CD14-positive monocyte (primary cell): Measurements from ENCODE around the gene RSKR. TPM values are rescaled to one million over a fixed set of nuclear protein-coding genes. Genes with fewer than 3 reads are reported as not detected.

Source experiments
- DNase-seq, 3 donors: peaks; one replicate each; pipeline ENCODE4 v3.0.0-alpha.2; 2011 to 2022
- H2AFZ ChIP-seq: 2 replicates; pipeline ENCODE4 v1.6.0; 2012; ENCODE audit warnings: mild to moderate bottlenecking, low read depth, low read length, inconsistent platforms; ENCODE audit not compliant: insufficient read depth, poor library complexity, severe bottlenecking
- H3K27ac ChIP-seq, 2 donors: 1 replicate in 1 of 2; 2 replicates in 1 of 2; pipeline ENCODE4 v1.5.1; 2012 to 2013; ENCODE audit warnings: low read length in 2 of 2, control low read depth in 1 of 2, inconsistent platforms in 1 of 2, low read depth in 1 of 2, mild to moderate bottlenecking in 1 of 2
- H3K27me3 ChIP-seq, 2 donors: one replicate each; pipeline versions ENCODE4 v1.6.0 to v1.6.1; 2011 to 2013; ENCODE audit warnings: low read length in 2 of 2; ENCODE audit not compliant: control insufficient read depth in 2 of 2, insufficient read depth in 2 of 2
- H3K36me3 ChIP-seq, 2 donors: replicated peaks in 1 of 2; 1 replicate in 1 of 2; 2 replicates in 1 of 2; pipeline versions ENCODE4 v1.5.1 to v1.6.1; 2012 to 2013; ENCODE audit warnings: low read length in 2 of 2, control low read depth in 1 of 2, inconsistent platforms in 1 of 2, mild to moderate bottlenecking in 1 of 2; ENCODE audit not compliant: insufficient read depth in 2 of 2, control insufficient read depth in 1 of 2
- H3K4me1 ChIP-seq, 2 donors: 1 replicate in 1 of 2; 2 replicates in 1 of 2; pipeline versions ENCODE4 v1.5.1 to v1.6.1; 2012 to 2013; ENCODE audit warnings: low read length in 2 of 2, control low read depth in 1 of 2, inconsistent platforms in 1 of 2, mild to moderate bottlenecking in 1 of 2, moderate library complexity in 1 of 2; ENCODE audit not compliant: insufficient read depth in 2 of 2, control insufficient read depth in 1 of 2
- H3K4me2 ChIP-seq: replicated peaks from 2 replicates; pipeline ENCODE3; 2012; ENCODE audit warnings: low read length, moderate library complexity, mild to moderate bottlenecking; ENCODE audit not compliant: poor library complexity, severe bottlenecking; ENCODE audit errors: extremely low read depth
- H3K4me3 ChIP-seq, 3 experiments: fragments of 200-600 bp in 1 of 3; sonication (generic) in 1 of 3; replicated peaks in 1 of 3; 1 replicate in 2 of 3; 2 replicates in 1 of 3; pipeline ENCODE4 v1.5.1; 2011 to 2013; ENCODE audit warnings: low read length in 3 of 3, mild to moderate bottlenecking in 3 of 3, control low read depth in 2 of 3, low read depth in 2 of 3, inconsistent platforms in 1 of 3, moderate library complexity in 1 of 3
- H3K79me2 ChIP-seq: 2 replicates; pipeline ENCODE4 v1.6.0; 2012; ENCODE audit warnings: mild to moderate bottlenecking, control low read depth, inconsistent platforms, low read length, moderate library complexity; ENCODE audit not compliant: insufficient read depth
- H3K9ac ChIP-seq: 2 replicates; pipeline ENCODE4 v1.6.0; 2017; ENCODE audit warnings: low read length, mild to moderate bottlenecking; ENCODE audit not compliant: insufficient read depth, poor library complexity, severe bottlenecking
- H3K9me3 ChIP-seq, 2 donors: replicated peaks in 1 of 2; 1 replicate in 1 of 2; 2 replicates in 1 of 2; pipeline versions ENCODE4 v1.5.1 to v1.6.1; 2012 to 2013; ENCODE audit warnings: low read length in 2 of 2, control low read depth in 1 of 2; ENCODE audit not compliant: control insufficient read depth in 1 of 2, insufficient read depth in 1 of 2
- H4K20me1 ChIP-seq: 2 replicates; pipeline ENCODE4 v1.6.0; 2012; ENCODE audit warnings: mild to moderate bottlenecking, low read length, control low read depth, moderate library complexity; ENCODE audit not compliant: insufficient read depth
- H3K27ac Mint-ChIP-seq, 7 donors: one replicate each; pipeline ENCODE4 v1.8.0; 2020; ENCODE audit warnings: mild to moderate bottlenecking in 7 of 7, mixed read lengths in 7 of 7, moderate library complexity in 6 of 7, inconsistent platforms in 2 of 7
- H3K27me3 Mint-ChIP-seq, 3 donors: one replicate each; pipeline ENCODE4 v1.8.0; 2021 to 2022; ENCODE audit warnings: low read depth in 3 of 3, mild to moderate bottlenecking in 3 of 3, mixed read lengths in 3 of 3, moderate library complexity in 3 of 3, inconsistent platforms in 1 of 3
- H3K36me3 Mint-ChIP-seq, 2 donors: one replicate each; pipeline ENCODE4 v1.8.0; 2020; ENCODE audit warnings: mixed read lengths in 2 of 2, inconsistent platforms in 1 of 2, mild to moderate bottlenecking in 1 of 2
- H3K4me1 Mint-ChIP-seq: one replicate; pipeline ENCODE4 v1.8.0; 2020; ENCODE audit warnings: mild to moderate bottlenecking, mixed read lengths
- H3K4me3 Mint-ChIP-seq, 2 donors: one replicate each; pipeline ENCODE4 v1.8.0; 2020; ENCODE audit warnings: mild to moderate bottlenecking in 2 of 2, mixed read lengths in 2 of 2, moderate library complexity in 1 of 2
- H3K9me3 Mint-ChIP-seq, 7 donors: one replicate each; pipeline ENCODE4 v1.8.0; 2020 to 2022; ENCODE audit warnings: mixed read lengths in 7 of 7, mild to moderate bottlenecking in 6 of 7, moderate library complexity in 6 of 7, inconsistent platforms in 2 of 7
- WGBS: methylation state at CpG from one replicate; pipeline ENCODE4 v1.1.5; 2013; ENCODE audit warnings: missing lambda C conversion rate; ENCODE audit not compliant: insufficient coverage; 5-methylcytosine and 5-hydroxymethylcytosine counted together
- intact Hi-C, 2 donors: fragments of 100-400 bp; cut with micrococcal nuclease; formaldehyde crosslinking; loops; one replicate each; pipeline versions ENCODE4 v1.15.0 to v1.15.1; 2023
- polyA plus RNA-seq, 3 donors: library from polyadenylated mRNA; depleted of rRNA in 1 of 3; unstranded in 2 of 3; stranded (reverse) in 1 of 3; fragments of 300-500 nt in 2 of 3; fragments of >200 nt in 1 of 3; fragmentation: Illumina TruSeq in 2 of 3; gene quantifications; 1 replicate in 2 of 3; 2 replicates in 1 of 3; pipeline ENCODE4 v1.2.3, GENCODE V29; 2012 to 2021
- TF ChIP-seq, protein P1 (sequence below): fragments of 200-600 bp; IDR thresholded peaks from one replicate; pipeline ENCODE4 v1.8.0; 2022; ENCODE audit warnings: antibody characterized with exemption, mild to moderate bottlenecking

The RSKR gene
- polyA plus RNA-seq, 3 donors, result 33.2 TPM; not detected in 2

DNA sequence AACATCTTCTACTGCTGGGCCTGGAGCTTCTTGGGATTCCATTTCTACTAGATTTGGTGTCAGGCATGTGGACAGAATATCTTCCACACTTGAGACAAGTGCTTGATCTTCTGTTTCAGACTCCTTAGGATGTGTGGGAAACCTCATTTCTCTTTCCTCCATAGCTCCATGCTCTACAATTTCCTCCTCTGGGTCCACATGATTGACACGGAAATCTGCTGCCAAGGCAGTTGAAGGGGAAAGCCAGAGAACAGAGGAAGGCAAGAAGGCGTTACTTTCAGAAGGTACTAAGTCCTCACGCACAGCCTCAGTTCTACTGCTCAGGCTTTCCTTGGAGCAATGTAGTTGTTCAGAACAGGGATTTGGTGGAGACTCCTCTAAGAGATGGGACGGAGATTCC is 21.7 kb downstream of the RSKR start:
- H3K9ac ChIP-seq, result no peak overlapping the region
- intact Hi-C loops, result no loop called here
- Mint-ChIP-seq H3K36me3 (peaks cover 37 to 62% of the 10 kb centered on the region in 2 donors), H3K27me3 (no peaks in the 10 kb centered on the region), H3K27ac (peak overlapping the region in 3 of 7 donors; percentile 10 to 21 (median 19)), H3K4me1 (peaks cover 1% of the 10 kb centered on the region), H3K4me3 (no peak overlapping the region), H3K9me3 (no peaks in the 10 kb centered on the region)
- WGBS, result 92% methylated on average over 2 of the region's 4 CpGs
- no peak overlapping the region for H3K4me2 ChIP-seq
- H2AFZ ChIP-seq, result no peak overlapping the region
- H3K4me1 ChIP-seq, result peaks cover 0 to 1% of the 10 kb centered on the region in 2 donors
- no peaks in the 10 kb centered on the region for H4K20me1 ChIP-seq
- no peak overlapping the region for H3K27ac ChIP-seq
- TF ChIP-seq, protein P1, sequence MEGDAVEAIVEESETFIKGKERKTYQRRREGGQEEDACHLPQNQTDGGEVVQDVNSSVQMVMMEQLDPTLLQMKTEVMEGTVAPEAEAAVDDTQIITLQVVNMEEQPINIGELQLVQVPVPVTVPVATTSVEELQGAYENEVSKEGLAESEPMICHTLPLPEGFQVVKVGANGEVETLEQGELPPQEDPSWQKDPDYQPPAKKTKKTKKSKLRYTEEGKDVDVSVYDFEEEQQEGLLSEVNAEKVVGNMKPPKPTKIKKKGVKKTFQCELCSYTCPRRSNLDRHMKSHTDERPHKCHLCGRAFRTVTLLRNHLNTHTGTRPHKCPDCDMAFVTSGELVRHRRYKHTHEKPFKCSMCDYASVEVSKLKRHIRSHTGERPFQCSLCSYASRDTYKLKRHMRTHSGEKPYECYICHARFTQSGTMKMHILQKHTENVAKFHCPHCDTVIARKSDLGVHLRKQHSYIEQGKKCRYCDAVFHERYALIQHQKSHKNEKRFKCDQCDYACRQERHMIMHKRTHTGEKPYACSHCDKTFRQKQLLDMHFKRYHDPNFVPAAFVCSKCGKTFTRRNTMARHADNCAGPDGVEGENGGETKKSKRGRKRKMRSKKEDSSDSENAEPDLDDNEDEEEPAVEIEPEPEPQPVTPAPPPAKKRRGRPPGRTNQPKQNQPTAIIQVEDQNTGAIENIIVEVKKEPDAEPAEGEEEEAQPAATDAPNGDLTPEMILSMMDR, result no peak
- no peak overlapping the region for H3K4me3 ChIP-seq
- no peaks in the 10 kb centered on the region for H3K27me3 ChIP-seq
- peaks cover 40 to 56% of the 10 kb centered on the region in 2 donors for H3K36me3 ChIP-seq
- DNase-seq, result no peak
- peaks cover 72% of the 10 kb centered on the region for H3K79me2 ChIP-seq
- H3K9me3 ChIP-seq, result no peaks in the 10 kb centered on the region

- no peaks in the 10 kb centered on the region for H3K4me1 ChIP-seq
- H3K27ac Mint-ChIP-seq, result peak overlapping the region in 2 of 7 donors; percentile 12 to 62
- no peak for DNase-seq
- intact Hi-C loops, result no loop called here
- no peak overlapping the region for H3K4me3 Mint-ChIP-seq
- H3K4me2 ChIP-seq, result no peak overlapping the region
- no peaks in the 10 kb centered on the region for H3K9me3 Mint-ChIP-seq
- peaks cover 0 to 2% (median 0%) of the 10 kb centered on the region in 3 donors for H3K27me3 Mint-ChIP-seq
- H3K36me3 Mint-ChIP-seq, result peaks cover 27 to 32% of the 10 kb centered on the region in 2 donors
- H4K20me1 ChIP-seq, result no peaks in the 10 kb centered on the region
- H3K4me3 ChIP-seq, result no peak overlapping the region
- H3K36me3 ChIP-seq, result peaks cover 65 to 90% of the 10 kb centered on the region in 2 donors
- H3K9me3 ChIP-seq, result no peaks in the 10 kb centered on the region
- no peak overlapping the region for H3K27ac ChIP-seq
- peaks cover 20% of the 10 kb centered on the region for H3K79me2 ChIP-seq
- TF ChIP-seq, protein P1, result no peak
- H2AFZ ChIP-seq, result no peak overlapping the region
- WGBS, result 59% methylated on average over 3 of the region's 3 CpGs
- no peaks in the 10 kb centered on the region for H3K4me1 Mint-ChIP-seq
- no peaks in the 10 kb centered on the region for H3K27me3 ChIP-seq
- H3K9ac ChIP-seq, result no peak overlapping the region
These were observed 28.1 kb downstream of the RSKR start for GRCh38 chr17:28585851-28586250.
